ENCODE results near the gene WBP2NL.

Gene WBP2NL

GRCh38 chr22:41970601-41971000 lies 28.0 kb upstream of the WBP2NL start:
- ChIA-PET CTCF (no interaction called here), POLR2A (interaction anchor here (1.9 kb wide), 1 partner anchor 108 kb away, joined by 6 read pairs; the partner anchor contains the start of gene SMDT1)
- no peak for DNase-seq (ENCODE audit: extremely low spot score)
- no peak for TF ChIP-seq ARNT (IDR thresholded peaks at IDR 0.05)
- no peak for TF ChIP-seq CTBP1 (IDR thresholded peaks at IDR 0.05; ENCODE audit: borderline replicate concordance)
- TF ChIP-seq BHLHE40 (IDR thresholded peaks at IDR 0.05; ENCODE audit: borderline replicate concordance) = no peak
- no peak for TF ChIP-seq ZNF384 (IDR thresholded peaks at IDR 0.05)
- TF ChIP-seq HDGF (IDR thresholded peaks at IDR 0.05; ENCODE audit: borderline replicate concordance) = no peak
- no peak for TF ChIP-seq TARDBP (IDR thresholded peaks at IDR 0.05)
- no peak for TF ChIP-seq ELF4 (IDR thresholded peaks at IDR 0.05)
- no peak for TF ChIP-seq FOXK2 (IDR thresholded peaks at IDR 0.05)
- no peak for TF ChIP-seq SP1 (IDR thresholded peaks at IDR 0.05)

- no peak for DNase-seq (ENCODE audit: extremely low spot score)
- ChIA-PET POLR2A (interaction anchor here (1.9 kb wide), 1 partner anchor 107 kb away, joined by 6 read pairs; the partner anchor contains the start of gene SMDT1), CTCF (no interaction called here)
- no peak for TF ChIP-seq L3MBTL2 (conservative IDR thresholded peaks at IDR 0.05)
- TF ChIP-seq FOXA1 (IDR thresholded peaks at IDR 0.05) = no peak
Observed at GRCh38 chr22:41971431-41971830, 27.2 kb upstream of the WBP2NL start.

GRCh38 chr22:41974691-41975290 lies 23.8 kb upstream of the WBP2NL start:
- TF ChIP-seq HDGF (IDR thresholded peaks at IDR 0.05; ENCODE audit: borderline replicate concordance) (no peak), FOXA1 (IDR thresholded peaks at IDR 0.05) (no peak), ZNF384 (IDR thresholded peaks at IDR 0.05) (no peak), L3MBTL2 (conservative IDR thresholded peaks at IDR 0.05) (no peak), ELF4 (IDR thresholded peaks at IDR 0.05) (no peak), FOXM1 (IDR thresholded peaks at IDR 0.05; ENCODE audit: borderline replicate concordance) (no peak), LEF1 (IDR thresholded peaks at IDR 0.05; ENCODE audit: borderline replicate concordance) (no peak), TARDBP (IDR thresholded peaks at IDR 0.05) (no peak), CTBP1 (IDR thresholded peaks at IDR 0.05; ENCODE audit: borderline replicate concordance) (no peak)
- POLR2A ChIA-PET = interaction anchor here (0.8 kb wide), 1 partner anchor 28 kb away, joined by 4 read pairs; the partner anchor contains the start of gene CENPM
- CTCF ChIA-PET = interaction anchor here (0.7 to 1.1 kb wide), 2 partner anchors 18 to 30 kb away, joined by 3 to 4 read pairs; no protein-coding TSS in a partner anchor
- DNase-seq (ENCODE audit: extremely low spot score) = no peak

GRCh38 chr22:41975299-41976069 lies 23.1 kb upstream of the WBP2NL start:
- ChIA-PET CTCF (interaction anchor here (0.6 to 1.1 kb wide), 3 partner anchors 9 to 498 kb away, joined by 3 to 4 read pairs (median 4); no protein-coding TSS in a partner anchor), POLR2A (interaction anchor here (0.8 kb wide), 1 partner anchor 29 kb away, joined by 4 read pairs; the partner anchor contains the start of gene CENPM)
- DNase-seq (ENCODE audit: extremely low spot score) = no peak
- no peak for TF ChIP-seq ARNT (IDR thresholded peaks at IDR 0.05)
- TF ChIP-seq SUZ12 (IDR thresholded peaks at IDR 0.05) = no peak
- TF ChIP-seq TARDBP (IDR thresholded peaks at IDR 0.05) = no peak
- no peak for TF ChIP-seq ZNF384 (IDR thresholded peaks at IDR 0.05)
- TF ChIP-seq PKNOX1 (IDR thresholded peaks at IDR 0.05) = no peak
- TF ChIP-seq ELF4 (IDR thresholded peaks at IDR 0.05) = no peak
- no peak for TF ChIP-seq FOXM1 (IDR thresholded peaks at IDR 0.05; ENCODE audit: borderline replicate concordance)

- ChIA-PET POLR2A (no interaction called here), CTCF (interaction anchor here (0.7 kb wide), 1 partner anchor 497 kb away, joined by 4 read pairs; no protein-coding TSS in a partner anchor)
- DNase-seq (ENCODE audit: extremely low spot score) = peak; percentile 71
- TF ChIP-seq ARNT (IDR thresholded peaks at IDR 0.05) (no peak), SP1 (IDR thresholded peaks at IDR 0.05) (no peak), NFRKB (IDR thresholded peaks at IDR 0.05) (no peak), HDGF (IDR thresholded peaks at IDR 0.05; ENCODE audit: borderline replicate concordance) (no peak), TARDBP (IDR thresholded peaks at IDR 0.05) (no peak), CTBP1 (IDR thresholded peaks at IDR 0.05; ENCODE audit: borderline replicate concordance) (no peak), L3MBTL2 (conservative IDR thresholded peaks at IDR 0.05) (no peak)
Observed at GRCh38 chr22:41976070-41976901, 22.3 kb upstream of the WBP2NL start.

GRCh38 chr22:41976961-41977566 lies 21.5 kb upstream of the WBP2NL start:
- POLR2A ChIA-PET = no interaction called here
- CTCF ChIA-PET = no interaction called here
- TF ChIP-seq TARDBP (IDR thresholded peaks at IDR 0.05) (no peak), LEF1 (IDR thresholded peaks at IDR 0.05; ENCODE audit: borderline replicate concordance) (no peak), L3MBTL2 (conservative IDR thresholded peaks at IDR 0.05) (no peak), PKNOX1 (IDR thresholded peaks at IDR 0.05) (no peak), ZNF384 (IDR thresholded peaks at IDR 0.05) (no peak), CTBP1 (IDR thresholded peaks at IDR 0.05; ENCODE audit: borderline replicate concordance) (no peak), SP1 (IDR thresholded peaks at IDR 0.05) (no peak), ELF4 (IDR thresholded peaks at IDR 0.05) (no peak), NFRKB (IDR thresholded peaks at IDR 0.05) (no peak), FOXM1 (IDR thresholded peaks at IDR 0.05; ENCODE audit: borderline replicate concordance) (no peak), SUZ12 (IDR thresholded peaks at IDR 0.05) (no peak), BHLHE40 (IDR thresholded peaks at IDR 0.05; ENCODE audit: borderline replicate concordance) (no peak), FOXA1 (IDR thresholded peaks at IDR 0.05) (no peak), ARNT (IDR thresholded peaks at IDR 0.05) (no peak), FOXK2 (IDR thresholded peaks at IDR 0.05) (no peak), HDGF (IDR thresholded peaks at IDR 0.05; ENCODE audit: borderline replicate concordance) (no peak)
- DNase-seq (ENCODE audit: extremely low spot score) = peak; percentile 17
